NCI-H146 (cell line): ENCODE data around the gene ADAM10.
A peak's percentile ranks its signal among the peaks of the same experiment; 100 is the strongest.
"Not testable (repeated sequence)": the region's sequence is repeated elsewhere in the genome, so short reads cannot be mapped to it uniquely, and the experiment has no call there.

ENCODE experiments used
- DNase-seq: peaks from one replicate; lab custom pipeline; 2025; lab: John Stamatoyannopoulos, UW

Gene ADAM10, protein sequence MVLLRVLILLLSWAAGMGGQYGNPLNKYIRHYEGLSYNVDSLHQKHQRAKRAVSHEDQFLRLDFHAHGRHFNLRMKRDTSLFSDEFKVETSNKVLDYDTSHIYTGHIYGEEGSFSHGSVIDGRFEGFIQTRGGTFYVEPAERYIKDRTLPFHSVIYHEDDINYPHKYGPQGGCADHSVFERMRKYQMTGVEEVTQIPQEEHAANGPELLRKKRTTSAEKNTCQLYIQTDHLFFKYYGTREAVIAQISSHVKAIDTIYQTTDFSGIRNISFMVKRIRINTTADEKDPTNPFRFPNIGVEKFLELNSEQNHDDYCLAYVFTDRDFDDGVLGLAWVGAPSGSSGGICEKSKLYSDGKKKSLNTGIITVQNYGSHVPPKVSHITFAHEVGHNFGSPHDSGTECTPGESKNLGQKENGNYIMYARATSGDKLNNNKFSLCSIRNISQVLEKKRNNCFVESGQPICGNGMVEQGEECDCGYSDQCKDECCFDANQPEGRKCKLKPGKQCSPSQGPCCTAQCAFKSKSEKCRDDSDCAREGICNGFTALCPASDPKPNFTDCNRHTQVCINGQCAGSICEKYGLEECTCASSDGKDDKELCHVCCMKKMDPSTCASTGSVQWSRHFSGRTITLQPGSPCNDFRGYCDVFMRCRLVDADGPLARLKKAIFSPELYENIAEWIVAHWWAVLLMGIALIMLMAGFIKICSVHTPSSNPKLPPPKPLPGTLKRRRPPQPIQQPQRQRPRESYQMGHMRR

DNA sequence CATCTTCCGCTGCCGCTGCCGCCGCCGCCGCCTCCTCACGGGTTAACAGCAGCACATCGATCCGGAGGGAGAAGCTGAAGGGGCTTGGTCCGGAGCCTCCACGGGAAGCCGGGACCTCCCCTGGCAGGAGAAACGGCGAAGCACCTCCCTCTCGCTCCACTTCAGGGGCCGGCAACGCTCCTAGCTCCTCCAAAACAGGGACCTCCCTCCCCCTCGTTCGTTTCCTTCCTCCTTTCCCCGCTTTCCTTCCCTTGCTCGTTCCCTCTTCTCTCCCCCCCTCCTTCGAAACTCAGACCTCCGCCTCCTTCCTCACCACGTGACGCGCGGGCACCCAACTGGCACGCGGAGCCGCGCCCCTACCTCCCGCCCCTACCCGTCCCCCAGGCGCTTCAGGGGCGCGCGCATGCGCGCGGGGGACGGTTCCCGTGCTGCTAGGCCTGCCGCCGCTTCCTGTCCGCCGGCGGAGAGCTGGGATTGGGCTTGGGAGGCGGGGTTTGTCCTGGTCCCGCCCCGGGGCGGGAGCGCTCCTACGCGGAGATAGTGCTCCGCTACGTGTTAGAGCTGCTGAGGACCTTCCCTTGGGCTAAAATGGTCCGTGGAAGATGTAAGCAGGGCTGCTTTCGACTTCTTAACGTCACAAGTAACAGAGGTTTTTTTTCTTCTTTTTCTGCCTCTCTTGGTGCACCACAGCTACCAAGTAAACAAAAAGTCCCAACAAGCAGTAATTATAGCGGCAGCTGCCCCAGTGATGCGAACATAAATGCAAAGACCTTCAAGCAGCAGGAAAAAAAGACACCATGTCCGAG is at the start of gene ADAM10:
TSS of gene ADAM10 (minus strand) at position 176 of the 806 bp plus-strand sequence. CDS start at position 3, 173 bp downstream.
- DNase-seq: peak; percentile 96

DNA sequence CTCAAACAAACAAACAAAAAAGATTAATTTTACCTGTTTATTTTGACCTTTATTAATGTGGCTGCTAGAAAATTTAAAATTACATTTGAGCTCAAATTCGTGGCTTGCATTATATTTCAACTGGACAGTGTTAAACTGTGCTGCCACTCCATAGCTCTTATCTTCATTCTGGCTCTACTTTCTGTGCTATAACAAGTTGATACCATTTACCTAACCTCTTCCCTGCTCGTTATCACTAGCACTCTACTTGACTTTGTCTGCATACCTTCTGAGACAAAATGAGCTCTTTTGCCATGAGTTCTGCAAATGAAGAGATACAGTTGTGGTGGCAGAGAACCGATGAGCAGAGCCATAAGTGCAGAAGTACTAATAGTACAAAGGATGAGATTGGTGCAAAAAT is 48.0 kb upstream of the ADAM10 start:
- DNase-seq: no peak

DNA sequence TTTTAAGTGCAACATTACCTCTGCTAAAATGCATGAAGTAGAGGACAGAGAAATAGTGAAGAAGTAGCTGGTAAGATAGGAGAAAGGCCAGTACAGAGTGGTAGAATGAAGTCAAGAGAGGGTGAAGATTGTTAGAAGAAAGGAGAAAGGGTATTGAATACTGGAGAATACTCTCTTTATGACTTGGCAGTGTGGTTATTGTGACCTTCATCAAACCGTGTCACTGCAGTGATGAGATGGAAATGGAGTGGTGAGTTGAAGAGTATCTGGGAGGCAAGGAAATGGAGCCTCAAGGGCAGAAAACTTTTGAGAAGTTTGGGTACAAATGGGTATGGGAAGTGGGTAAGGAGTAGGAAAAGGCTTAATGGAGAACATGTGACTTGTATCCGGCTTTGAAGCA is 46.3 kb upstream of the ADAM10 start:
- no peak for DNase-seq

DNA sequence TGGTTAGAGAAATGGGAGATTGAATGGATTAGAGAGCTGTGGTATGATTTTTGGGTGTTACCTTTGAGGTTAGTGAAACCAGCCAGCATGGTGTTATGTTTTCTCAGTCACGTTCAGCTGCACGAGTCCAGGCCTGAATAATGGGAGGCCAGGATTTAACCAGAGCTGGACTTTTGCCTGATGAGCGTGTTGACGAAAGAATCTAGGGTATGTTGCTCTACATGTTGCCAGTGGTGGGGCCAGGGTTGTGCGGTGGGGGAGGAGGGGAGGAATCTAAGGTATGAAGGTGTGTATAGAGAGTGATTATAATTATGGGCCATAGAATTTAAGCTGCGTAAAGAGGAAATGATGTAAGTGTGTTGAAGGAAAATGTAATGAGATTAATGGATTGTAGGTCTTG is 44.4 kb upstream of the ADAM10 start:
- no peak for DNase-seq

DNA sequence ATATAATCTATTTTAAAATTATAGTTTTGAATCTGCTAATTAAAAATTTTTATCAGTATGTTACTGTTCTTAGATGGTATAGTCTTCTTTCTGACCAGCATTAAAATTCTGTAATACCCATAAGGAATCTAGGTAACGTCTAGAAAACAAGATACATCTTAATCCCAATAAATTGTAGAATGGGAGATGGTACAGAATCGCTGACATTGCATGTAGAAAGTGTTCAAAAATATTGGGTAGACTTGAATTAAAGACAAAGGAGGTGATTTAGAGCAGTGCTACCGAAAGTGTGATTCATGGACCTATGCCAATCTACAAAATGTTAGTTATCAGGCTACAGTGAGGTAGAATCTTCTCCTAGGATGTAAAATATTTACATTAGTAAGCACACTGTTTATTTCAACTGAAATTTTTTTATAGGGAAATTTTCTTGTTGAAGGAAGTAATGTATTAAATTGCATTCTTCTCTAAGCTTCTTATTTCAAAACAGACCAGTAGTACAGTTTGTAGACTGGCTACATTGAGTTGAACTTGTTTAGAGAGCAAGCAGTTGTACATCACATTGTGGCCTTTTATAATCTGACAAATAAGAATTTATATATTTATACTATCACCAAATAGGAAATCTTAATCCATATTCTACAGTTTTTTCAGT is 38.7 kb upstream of the ADAM10 start:
- DNase-seq: no peak

DNA sequence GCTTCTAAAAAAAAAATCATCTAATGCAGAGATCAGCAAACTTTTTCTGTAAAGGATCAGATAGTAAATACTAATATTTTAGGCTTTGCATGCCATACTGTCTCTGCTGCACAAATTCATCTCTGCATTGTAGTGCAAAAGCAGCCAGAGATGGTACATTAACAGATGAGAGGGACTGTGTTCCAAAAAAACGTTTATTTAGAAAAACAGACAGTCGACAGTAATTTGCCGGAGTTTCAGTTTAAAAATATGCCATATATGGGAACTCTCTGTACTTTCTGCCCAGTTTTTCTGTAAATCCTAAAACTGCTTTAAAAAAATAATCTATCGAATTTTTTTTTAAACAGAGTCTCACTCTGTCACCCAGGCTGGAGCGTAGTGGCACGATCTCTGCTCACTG is 35.8 kb upstream of the ADAM10 start:
- DNase-seq: no peak

DNA sequence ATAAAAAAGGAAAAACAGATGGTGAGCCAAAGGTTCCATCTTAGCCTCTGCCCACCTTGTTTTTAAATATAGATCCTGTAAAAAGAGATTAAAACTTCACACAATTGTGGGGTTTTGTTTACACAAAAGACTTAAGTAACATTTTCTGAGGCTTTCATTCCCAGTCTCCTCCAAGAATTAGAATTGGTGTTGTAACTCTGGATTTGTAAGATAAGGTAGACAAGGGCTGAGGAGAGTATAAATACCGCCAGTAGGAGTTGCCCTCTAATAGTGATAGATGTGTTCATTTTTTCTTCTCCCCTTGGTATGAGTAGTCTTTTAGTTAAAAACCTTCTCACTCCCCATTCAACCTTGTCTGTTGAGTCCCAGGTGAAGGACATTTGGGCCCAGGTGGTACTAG is 30.0 kb upstream of the ADAM10 start:
- no peak for DNase-seq

DNA sequence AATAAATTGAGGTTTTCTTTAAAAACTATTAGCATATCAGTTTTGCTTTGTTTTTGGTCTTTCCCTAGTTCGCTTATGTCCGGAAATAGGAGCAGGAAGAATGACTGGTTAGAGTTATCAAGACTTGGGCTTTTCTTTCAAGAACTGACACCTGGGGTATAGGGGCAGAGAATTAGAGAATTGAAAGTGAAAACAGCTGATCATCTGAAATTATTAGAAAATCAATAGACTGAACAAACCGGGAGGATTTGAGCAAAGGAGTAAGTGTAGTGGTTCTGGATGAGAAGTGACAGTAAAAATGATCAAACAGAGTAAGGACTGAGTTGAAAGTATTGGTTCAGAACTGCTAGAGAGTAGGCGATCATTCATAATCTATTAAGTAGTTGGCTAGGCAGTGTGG is 27.6 kb upstream of the ADAM10 start:
- DNase-seq: no peak

DNA sequence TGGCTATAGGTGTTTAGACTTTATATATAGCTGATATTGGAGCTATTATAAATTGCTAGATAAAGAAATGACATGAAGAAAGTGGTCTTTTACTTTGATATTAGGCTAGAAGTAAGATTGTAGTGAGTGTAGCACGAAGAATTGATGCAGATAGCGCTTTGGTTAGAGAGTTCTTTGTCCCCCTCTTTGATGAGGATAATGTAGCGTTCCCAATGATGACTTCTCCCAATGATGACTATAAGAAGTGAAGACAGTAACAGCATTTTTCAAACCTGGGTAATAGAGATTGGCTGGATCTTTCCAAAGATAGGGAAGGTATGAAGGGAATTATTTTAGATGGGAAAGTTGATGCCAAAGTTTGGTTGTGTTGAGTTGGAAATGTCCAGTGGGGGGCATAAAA is 25.9 kb upstream of the ADAM10 start:
- DNase-seq: no peak

DNA sequence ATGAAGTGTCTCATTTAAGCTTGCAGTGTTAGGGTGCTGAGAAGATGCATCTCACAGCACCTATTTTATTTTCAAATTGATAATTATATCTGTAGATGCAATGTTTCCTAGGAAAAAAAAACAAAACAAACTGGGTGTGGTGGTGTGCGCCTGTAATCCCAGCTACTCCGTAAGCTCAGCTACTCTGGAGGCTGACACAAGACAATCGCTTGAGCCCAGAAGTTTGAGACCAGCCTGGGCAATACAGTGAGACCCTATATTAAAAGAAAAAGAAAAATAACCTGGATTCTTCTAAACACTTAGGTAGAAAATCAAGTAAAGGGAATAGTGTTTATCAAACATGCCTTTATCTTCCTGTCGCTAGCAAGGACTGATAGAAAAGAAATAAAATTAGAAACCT is 23.5 kb upstream of the ADAM10 start:
- no peak for DNase-seq

DNA sequence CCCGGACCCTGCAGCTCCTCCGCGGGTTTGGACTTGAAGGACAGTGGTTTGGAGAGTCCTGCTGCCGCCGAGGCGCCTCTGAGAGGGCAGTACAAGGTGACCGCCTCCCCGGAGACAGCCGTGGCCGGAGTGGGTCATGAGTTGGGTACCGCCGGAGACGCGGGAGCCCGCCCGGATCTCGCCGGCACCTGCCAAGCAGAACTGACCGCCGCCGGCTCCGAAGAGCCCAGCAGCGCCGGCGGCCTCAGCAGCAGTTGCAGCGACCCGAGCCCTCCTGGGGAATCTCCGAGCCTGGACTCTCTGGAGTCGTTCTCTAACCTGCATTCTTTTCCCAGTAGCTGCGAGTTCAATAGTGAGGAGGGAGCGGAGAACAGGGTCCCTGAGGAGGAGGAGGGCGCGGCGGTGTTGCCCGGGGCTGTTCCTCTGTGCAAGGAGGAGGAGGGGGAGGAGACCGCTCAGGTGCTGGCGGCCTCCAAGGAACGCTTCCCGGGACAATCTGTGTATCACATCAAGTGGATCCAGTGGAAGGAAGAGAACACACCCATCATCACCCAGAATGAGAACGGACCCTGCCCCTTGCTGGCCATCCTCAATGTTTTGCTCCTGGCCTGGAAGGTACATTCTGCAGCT is 22.2 kb upstream of the ADAM10 start:
- DNase-seq: peak; percentile 50

DNA sequence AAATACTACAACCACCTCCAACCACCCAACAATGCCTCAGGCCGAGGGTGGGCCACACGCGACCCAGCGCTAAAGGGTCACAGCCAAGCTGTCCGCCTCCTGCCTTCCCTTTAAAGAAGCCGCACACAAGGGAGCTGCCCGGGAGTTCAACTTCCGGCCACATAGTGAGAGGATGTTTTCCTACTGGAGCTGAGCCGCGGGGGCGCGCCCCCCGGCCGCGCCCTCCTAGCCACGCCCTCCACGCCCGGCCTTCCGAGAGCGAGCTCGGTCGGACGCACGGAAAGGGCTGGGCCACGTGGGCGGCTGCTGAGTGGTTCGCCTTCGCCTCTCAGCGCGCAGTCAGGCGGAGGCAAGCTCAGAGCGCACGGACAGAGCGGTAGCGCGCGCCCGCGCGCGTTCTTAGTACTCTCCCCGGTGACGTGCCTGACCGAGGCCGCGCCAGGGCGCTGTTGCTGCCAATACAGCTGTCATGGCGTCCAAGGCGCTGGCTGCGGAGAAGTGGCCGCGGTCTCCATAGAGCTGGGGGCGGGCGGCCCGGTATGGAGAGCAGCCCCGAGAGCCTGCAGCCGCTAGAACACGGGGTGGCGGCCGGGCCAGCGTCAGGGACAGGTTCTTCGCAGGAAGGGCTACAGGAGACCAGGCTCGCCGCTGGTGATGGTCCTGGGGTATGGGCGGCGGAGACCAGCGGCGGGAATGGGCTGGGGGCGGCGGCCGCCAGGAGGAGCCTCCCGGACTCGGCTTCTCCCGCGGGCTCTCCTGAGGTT is 21.5 kb upstream of the ADAM10 start, which contains the start of gene MINDY2:
TSS of gene MINDY2 (plus strand) at position 446 of the 764 bp plus-strand sequence. CDS start at position 540, 94 bp downstream.
- DNase-seq: peak; percentile 96

DNA sequence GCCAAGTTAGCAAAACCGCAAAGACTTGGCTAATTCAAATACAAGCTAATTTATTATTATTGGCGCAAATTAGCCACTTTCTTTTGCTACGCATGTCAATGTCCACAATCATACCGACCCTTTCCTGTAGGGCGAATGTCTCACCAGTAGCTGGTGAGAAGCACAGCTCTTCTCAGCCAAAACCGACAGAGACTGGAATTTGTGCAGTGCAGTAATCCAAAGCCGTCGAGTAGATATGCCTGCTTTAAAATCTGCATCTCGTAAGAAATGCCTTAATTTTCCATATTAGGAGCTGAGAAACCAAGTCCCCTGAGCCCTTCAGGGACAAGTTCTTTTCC is 21.0 kb upstream of the ADAM10 start:
- no peak for DNase-seq

DNA sequence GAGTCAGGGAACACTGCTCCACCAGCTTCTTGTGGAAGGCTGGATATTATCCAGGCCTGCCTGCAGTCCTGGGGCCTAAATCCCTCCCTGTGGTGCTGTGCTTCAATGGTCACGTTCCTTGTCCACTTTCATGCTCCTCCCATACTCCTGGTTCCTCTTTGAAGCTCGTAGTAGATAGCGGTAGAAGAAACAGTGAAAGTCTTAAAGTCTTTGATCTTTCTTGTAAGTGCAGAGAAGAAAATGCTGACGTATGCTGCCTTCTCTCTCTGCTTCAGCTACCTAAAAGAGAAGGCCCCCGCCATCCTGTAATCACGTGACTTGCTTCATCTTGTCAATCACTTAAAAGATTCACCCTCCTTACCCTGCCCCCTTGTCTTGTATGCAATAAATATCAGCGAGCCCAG is 19.1 kb upstream of the ADAM10 start:
- not testable (repeated sequence) for DNase-seq

DNA sequence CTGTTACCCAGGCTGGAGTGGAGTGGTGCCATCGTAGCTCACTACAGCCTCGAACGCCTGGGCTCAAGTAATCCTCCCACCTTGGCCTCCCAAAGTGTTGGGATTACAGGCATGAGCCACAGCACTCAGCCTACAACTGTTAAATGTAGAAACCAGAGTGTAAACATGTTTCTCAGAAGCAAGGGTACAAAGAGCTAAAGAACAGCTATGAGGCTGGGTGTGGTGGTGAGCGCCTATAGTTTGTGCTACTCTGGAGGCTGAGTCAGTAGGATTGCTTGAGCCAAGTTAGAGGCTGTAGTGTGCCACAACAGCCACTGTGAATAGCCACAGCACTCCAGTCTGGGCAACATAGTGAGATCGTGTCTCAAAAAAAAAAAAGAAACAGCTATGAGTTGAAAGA is 16.8 kb upstream of the ADAM10 start:
- no peak for DNase-seq

DNA sequence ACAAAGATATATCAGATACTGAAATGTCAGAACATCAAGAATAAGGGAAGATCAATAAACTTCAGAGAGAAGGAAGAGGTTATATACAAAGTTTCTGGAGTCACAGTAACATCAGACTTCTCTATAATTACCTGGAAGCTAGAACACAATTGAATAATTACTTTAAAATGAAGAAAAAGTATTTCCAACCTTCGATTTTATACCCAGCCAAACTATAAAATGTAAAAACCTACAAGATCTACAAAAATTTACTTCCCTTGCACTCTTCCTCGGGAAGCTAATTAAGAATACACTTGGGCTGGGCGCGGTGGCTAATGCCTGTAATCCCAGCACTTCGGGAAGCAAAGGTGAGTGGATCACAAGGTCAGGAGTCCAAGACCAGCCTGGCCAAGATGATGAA is 15.0 kb upstream of the ADAM10 start:
- no peak for DNase-seq

DNA sequence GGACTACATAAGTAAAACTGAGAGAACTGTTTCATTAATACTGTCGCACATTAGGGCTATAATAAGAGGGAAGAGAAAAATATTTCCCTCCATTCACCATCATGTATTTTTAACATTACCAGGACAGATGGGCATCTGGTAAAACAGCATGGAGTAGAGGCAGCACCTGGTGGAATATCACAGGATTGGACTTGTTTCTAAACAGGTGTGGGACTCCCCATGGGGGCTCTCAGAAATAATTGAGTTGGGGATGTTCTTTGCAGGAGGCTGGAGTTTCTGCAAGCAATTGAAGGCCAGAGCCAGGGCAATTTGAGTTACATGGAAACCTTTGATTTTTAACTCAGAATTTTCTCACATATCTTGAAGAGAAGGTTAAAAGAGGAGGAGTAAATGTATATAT is 13.2 kb upstream of the ADAM10 start:
- peak; percentile 83 for DNase-seq

DNA sequence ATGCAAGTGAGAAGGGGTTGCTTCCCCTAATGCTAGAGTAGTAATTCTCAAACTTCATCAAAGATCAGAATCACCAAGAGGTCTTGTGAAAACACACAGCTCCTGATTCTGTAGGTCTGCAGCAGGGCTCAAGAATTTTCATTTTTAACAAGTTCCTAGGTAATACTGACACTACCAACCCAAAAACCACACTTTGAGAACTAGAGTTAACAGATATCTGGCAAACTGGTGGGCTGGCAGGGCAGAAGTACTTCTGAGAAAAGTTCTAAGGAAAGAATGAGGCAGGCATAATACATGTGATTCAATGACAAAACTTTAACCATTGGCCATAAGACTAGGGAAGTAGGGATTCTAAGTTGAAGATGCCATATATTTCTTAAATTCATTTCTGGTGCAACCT is 12.8 kb upstream of the ADAM10 start:
- no peak for DNase-seq

DNA sequence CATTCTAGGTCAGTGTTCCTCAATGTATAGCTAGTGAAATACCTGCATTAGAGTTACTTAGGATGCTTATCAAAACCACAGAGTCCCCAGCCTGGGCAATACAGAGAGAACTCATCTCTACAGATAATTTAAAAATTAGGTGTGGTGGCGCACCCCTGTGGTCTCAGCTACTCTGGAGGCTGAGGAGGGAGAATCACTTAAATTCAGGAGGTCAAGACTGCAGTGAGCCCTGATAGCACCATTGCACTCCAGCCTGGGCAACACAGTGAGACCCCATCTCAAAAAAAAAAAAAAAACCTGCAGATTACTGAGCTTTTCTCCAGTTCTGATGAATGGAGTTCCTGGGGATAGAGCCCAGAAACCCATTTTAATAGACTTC is 11.5 kb upstream of the ADAM10 start:
- no peak for DNase-seq

DNA sequence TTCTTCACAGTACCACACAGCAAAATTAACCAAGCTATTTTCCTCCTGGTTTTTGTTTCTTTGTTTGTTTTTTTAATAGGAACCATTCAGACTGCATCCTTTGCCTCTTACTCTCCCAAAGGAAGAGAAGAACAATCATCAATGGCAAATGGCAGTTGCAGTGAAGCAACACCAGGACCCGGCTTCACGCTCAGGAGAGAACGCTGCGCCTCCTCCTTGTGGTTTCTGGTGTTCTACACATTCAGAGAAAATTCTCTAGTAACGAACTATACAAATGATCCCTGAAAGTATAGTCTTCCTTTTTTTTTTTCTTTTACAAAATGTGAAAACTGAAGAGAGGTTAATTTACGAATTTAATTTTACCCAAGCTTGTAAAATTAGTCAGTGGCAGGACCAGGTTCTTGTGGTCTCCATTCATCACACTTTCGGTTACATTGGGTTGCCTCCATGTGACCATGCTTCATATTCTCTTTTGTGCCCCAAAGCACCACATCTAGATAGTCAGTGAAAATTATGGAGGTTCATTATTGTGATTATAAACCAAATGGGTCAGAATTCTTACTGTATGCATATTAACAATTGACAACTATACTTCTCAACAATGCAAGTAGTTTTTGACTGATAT is 11.0 kb upstream of the ADAM10 start:
- no peak for DNase-seq
